B cell (primary cell): Measurements from ENCODE around the gene RAB43. TPM values are rescaled to one million over a fixed set of nuclear protein-coding genes. Genes with fewer than 3 reads are reported as not detected.
A peak's percentile ranks its signal among the peaks of the same experiment; 100 is the strongest.

ENCODE experiments used
- ATAC-seq: fragments of 200-7000 bp; cut with Tn5 transposase; one replicate; pipeline ENCODE4 v1.10.0; 2021; ENCODE audit warnings: low read depth, mild to moderate bottlenecking, moderate number of reproducible peaks, moderate library complexity
- CTCF ChIA-PET: fragments of 350-600 bp; sonication (Branson Sonifier 250); formaldehyde crosslinking; loops from one replicate; lab custom pipeline; 2021; ENCODE audit warnings: antibody characterized with exemption, inconsistent platforms; lab: Charles Lee
- POLR2A ChIA-PET: fragments of 350-600 bp; sonication (Branson Sonifier 250); formaldehyde crosslinking; loops from one replicate; lab custom pipeline; 2021; ENCODE audit warnings: antibody characterized with exemption; lab: Charles Lee
- DNase-seq: peaks from one replicate; pipeline ENCODE4 v3.0.0; 2013
- H2AFZ ChIP-seq: 2 replicates; pipeline ENCODE4 v1.6.1; 2012; ENCODE audit warnings: mild to moderate bottlenecking, low read depth, low read length; ENCODE audit not compliant: insufficient read depth, poor library complexity, severe bottlenecking
- H3K27ac ChIP-seq, 2 donors: 1 replicate in 1 of 2; 2 replicates in 1 of 2; pipeline ENCODE4 v1.5.1; 2012 to 2013; ENCODE audit warnings: low read length in 2 of 2, mild to moderate bottlenecking in 2 of 2, moderate library complexity in 1 of 2
- H3K27me3 ChIP-seq, 4 experiments: fragments of 200-600 bp in 1 of 4; sonication (generic) in 1 of 4; replicated peaks in 1 of 4; 1 replicate in 2 of 4; 2 replicates in 2 of 4; pipeline versions ENCODE4 v1.6.1 to v1.7.0; 2013 to 2016; ENCODE audit warnings: low read length in 3 of 4, mild to moderate bottlenecking in 2 of 4, mixed read lengths in 1 of 4, moderate library complexity in 1 of 4; ENCODE audit not compliant: insufficient read depth in 4 of 4, control insufficient read depth in 3 of 4; ENCODE audit errors: control extremely low read depth in 1 of 4
- H3K36me3 ChIP-seq, 2 experiments: replicated peaks in 1 of 2; 1 replicate in 1 of 2; 2 replicates in 1 of 2; pipeline versions ENCODE4 v1.6.1 to v1.7.1; 2013; ENCODE audit warnings: low read length in 1 of 2; ENCODE audit not compliant: insufficient read depth in 2 of 2, control insufficient read depth in 1 of 2; ENCODE audit errors: control extremely low read depth in 1 of 2, extremely low read depth in 1 of 2
- H3K4me1 ChIP-seq, 2 donors: fragments of 200-600 bp in 1 of 2; sonication (generic) in 1 of 2; 1 replicate in 1 of 2; 2 replicates in 1 of 2; pipeline versions ENCODE4 v1.5.1 to v1.6.1; 2013 to 2017; ENCODE audit warnings: low read length in 2 of 2; ENCODE audit not compliant: control insufficient read depth in 2 of 2, insufficient read depth in 2 of 2
- H3K4me2 ChIP-seq: replicated peaks from 2 replicates; pipeline ENCODE3; 2012; ENCODE audit warnings: mild to moderate bottlenecking, low read depth, low read length; ENCODE audit not compliant: poor library complexity, severe bottlenecking
- H3K4me3 ChIP-seq, 5 experiments: fragments of 200-600 bp in 1 of 5; sonication (generic) in 1 of 5; 1 replicate in 3 of 5; 2 replicates in 2 of 5; pipeline versions ENCODE4 v1.5.1 to v1.7.0; 2011 to 2016; ENCODE audit warnings: low read length in 4 of 5, mild to moderate bottlenecking in 4 of 5, low read depth in 2 of 5, control low read depth in 1 of 5, moderate library complexity in 1 of 5; ENCODE audit not compliant: insufficient read depth in 1 of 5; ENCODE audit errors: control extremely low read depth in 1 of 5, extremely low read depth in 1 of 5
- H3K79me2 ChIP-seq: fragments of 200-600 bp; sonication (generic); one replicate; pipeline ENCODE4 v1.6.0; 2016; ENCODE audit warnings: low read length; ENCODE audit not compliant: control insufficient read depth, insufficient read depth
- H3K9ac ChIP-seq: fragments of 200-600 bp; sonication (generic); 2 replicates; pipeline ENCODE4 v1.6.1; 2017; ENCODE audit warnings: mild to moderate bottlenecking, low read length, moderate library complexity
- H3K9me3 ChIP-seq, 3 donors: one replicate each; pipeline versions ENCODE4 v1.6.1 to v1.7.1; 2013; ENCODE audit warnings: low read length in 2 of 3; ENCODE audit not compliant: control insufficient read depth in 2 of 3, insufficient read depth in 1 of 3; ENCODE audit errors: control extremely low read depth in 1 of 3
- H4K20me1 ChIP-seq: 2 replicates; pipeline ENCODE4 v1.6.0; 2012; ENCODE audit warnings: mild to moderate bottlenecking, low read length; ENCODE audit not compliant: insufficient read depth, control insufficient read depth, poor library complexity, severe bottlenecking
- H3K27ac Mint-ChIP-seq: one replicate; pipeline ENCODE4 v1.8.0; 2021; ENCODE audit warnings: mixed read lengths
- H3K27me3 Mint-ChIP-seq: one replicate; pipeline ENCODE4 v1.8.0; 2021; ENCODE audit warnings: mixed read lengths
- H3K4me1 Mint-ChIP-seq: one replicate; pipeline ENCODE4 v1.8.0; 2021; ENCODE audit warnings: mixed read lengths
- H3K4me3 Mint-ChIP-seq: one replicate; pipeline ENCODE4 v1.8.0; 2021; ENCODE audit warnings: mixed read lengths
- H3K9me3 Mint-ChIP-seq: one replicate; pipeline ENCODE4 v1.8.0; 2022; ENCODE audit warnings: mixed read lengths; ENCODE audit not compliant: insufficient read depth
- CTCF ChIP-seq: fragments of 200-600 bp; IDR thresholded peaks from one replicate; pipeline ENCODE4 v1.8.0; 2022; ENCODE audit warnings: antibody characterized with exemption, mild to moderate bottlenecking
- EZH2 ChIP-seq: IDR thresholded peaks from 2 replicates; pipeline ENCODE4 v1.6.1; 2012; ENCODE audit warnings: borderline replicate concordance, low read depth, mild to moderate bottlenecking, moderate library complexity, low read length; ENCODE audit not compliant: insufficient read depth, poor library complexity, severe bottlenecking
- WGBS: methylation state at CpG from one replicate; pipeline ENCODE4 v1.1.5; 2013; ENCODE audit warnings: missing lambda C conversion rate; ENCODE audit not compliant: insufficient coverage; 5-methylcytosine and 5-hydroxymethylcytosine counted together
- intact Hi-C: fragments of 100-400 bp; cut with micrococcal nuclease; formaldehyde crosslinking; loops from one replicate; pipeline ENCODE4 v1.10.0; 2022
- polyA plus RNA-seq: library from polyadenylated mRNA; depleted of rRNA; stranded (reverse); fragments of >200 nt; gene quantifications from 2 replicates; pipeline ENCODE4 v1.2.3, GENCODE V29; 2012
- total RNA-seq, 2 donors: library from RNA; stranded (reverse); fragments of 120-200 nt in 1 of 2; gene quantifications; 1 replicate in 1 of 2; 2 replicates in 1 of 2; pipeline versions ENCODE4 v1.2.3 to v1.2.4, GENCODE V29; 2013 to 2022

The RAB43 gene
- total and polyA plus RNA-seq, 2 donors (not counting 1 experiment from before 2014, with no cell fraction given), result 7.6 to 14.3 TPM

- DNase-seq (peak; percentile 93), ATAC-seq (peak; percentile 61)
- H3K27ac Mint-ChIP-seq, result peak overlapping the region; percentile 84
- TF ChIP-seq EZH2, result no peak
- TF ChIP-seq CTCF, result peak; percentile 30
- peaks cover 53% of the 10 kb centered on the region for H3K4me1 Mint-ChIP-seq
- Histone ChIP-seq H3K9ac (peak overlapping the region; percentile 80), H3K9me3 (no peaks in the 10 kb centered on the region), H2AFZ (peak overlapping the region; percentile 60), H3K79me2 (peaks cover 41% of the 10 kb centered on the region), H3K4me1 (peaks cover 42 to 46% of the 10 kb centered on the region in 2 donors), H3K36me3 (peaks cover 4% of the 10 kb centered on the region in 2 experiments), H3K27me3 (no peaks in the 10 kb centered on the region), H4K20me1 (peaks cover 31% of the 10 kb centered on the region), H3K4me2 (peak overlapping the region; percentile 98), H3K4me3 (peak overlapping the region; percentile 68 to 81 (median 76)), H3K27ac (peak overlapping the region; percentile 61 to 62)
- H3K4me3 Mint-ChIP-seq, result peak overlapping the region; percentile 88
- no peaks in the 10 kb centered on the region for H3K27me3 Mint-ChIP-seq
- no peaks in the 10 kb centered on the region for H3K9me3 Mint-ChIP-seq
- 2% methylated on average over 13 of the region's 18 CpGs for WGBS
- ChIA-PET CTCF (interaction anchor here (1.2 to 4.3 kb wide), 8 partner anchors 42 to 150 kb away, joined by 4 to 32 read pairs (median 6); partner anchors contain the start of genes COPG1 and ISY1), POLR2A (interaction anchor here (0.6 to 1.6 kb wide), 9 partner anchors 17 to 196 kb away, joined by 3 to 6 read pairs (median 3); partner anchors contain the start of genes CNBP and COPG1)
- intact Hi-C loops, result loop anchor here (1.0 to 5.0 kb wide), 8 partner anchors 41 to 457 kb away; partner anchors contain the start of genes COPG1 and ISY1
Observed at GRCh38 chr3:129120254-129121004, 1.2 kb downstream of the RAB43 start.
